ENCODE measurements around the gene LAMB1.

The LAMB1 gene

DNA sequence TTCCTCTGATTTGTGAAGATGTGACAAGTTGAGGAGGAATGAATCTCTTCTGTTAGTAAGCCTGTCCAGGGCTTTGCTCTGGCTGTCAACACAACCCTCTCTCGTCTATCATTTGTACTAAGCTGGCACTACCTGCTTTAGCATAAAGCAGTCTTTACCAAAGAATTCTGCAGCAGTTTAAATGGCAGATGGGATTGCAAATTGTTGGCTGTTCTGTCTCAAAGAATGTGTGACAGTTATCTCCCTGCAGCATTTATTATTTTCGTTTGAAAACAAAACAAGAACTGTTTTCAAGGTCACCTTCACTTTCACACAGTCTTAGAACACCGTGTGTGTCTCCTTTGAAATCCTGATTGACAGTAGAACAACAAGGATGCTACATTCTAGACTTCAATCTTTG lies 4.8 kb upstream of the LAMB1 start:
- TF ChIP-seq, protein P1, sequence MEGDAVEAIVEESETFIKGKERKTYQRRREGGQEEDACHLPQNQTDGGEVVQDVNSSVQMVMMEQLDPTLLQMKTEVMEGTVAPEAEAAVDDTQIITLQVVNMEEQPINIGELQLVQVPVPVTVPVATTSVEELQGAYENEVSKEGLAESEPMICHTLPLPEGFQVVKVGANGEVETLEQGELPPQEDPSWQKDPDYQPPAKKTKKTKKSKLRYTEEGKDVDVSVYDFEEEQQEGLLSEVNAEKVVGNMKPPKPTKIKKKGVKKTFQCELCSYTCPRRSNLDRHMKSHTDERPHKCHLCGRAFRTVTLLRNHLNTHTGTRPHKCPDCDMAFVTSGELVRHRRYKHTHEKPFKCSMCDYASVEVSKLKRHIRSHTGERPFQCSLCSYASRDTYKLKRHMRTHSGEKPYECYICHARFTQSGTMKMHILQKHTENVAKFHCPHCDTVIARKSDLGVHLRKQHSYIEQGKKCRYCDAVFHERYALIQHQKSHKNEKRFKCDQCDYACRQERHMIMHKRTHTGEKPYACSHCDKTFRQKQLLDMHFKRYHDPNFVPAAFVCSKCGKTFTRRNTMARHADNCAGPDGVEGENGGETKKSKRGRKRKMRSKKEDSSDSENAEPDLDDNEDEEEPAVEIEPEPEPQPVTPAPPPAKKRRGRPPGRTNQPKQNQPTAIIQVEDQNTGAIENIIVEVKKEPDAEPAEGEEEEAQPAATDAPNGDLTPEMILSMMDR (IDR thresholded peaks at IDR 0.05; ENCODE audit: poor library complexity, severe bottlenecking), result no peak
- H3K27me3 ChIP-seq (ENCODE audit: insufficient read depth, poor library complexity, severe bottlenecking), result no peaks in the 10 kb centered on the region
- ATAC-seq (ENCODE audit: low read depth), result no peak
- DNase-seq (ENCODE audit: low spot score), result no peak
- H3K27ac ChIP-seq (ENCODE audit: poor library complexity, severe bottlenecking), result no peak overlapping the region
- peaks cover 18% of the 10 kb centered on the region for H3K4me1 ChIP-seq (ENCODE audit: insufficient read depth, poor library complexity, severe bottlenecking)
- H3K9me3 ChIP-seq (ENCODE audit: severe bottlenecking), result no peaks in the 10 kb centered on the region
- no peak overlapping the region for H3K4me3 ChIP-seq (ENCODE audit: severe bottlenecking)
- no peaks in the 10 kb centered on the region for H3K36me3 ChIP-seq (ENCODE audit: low read depth)

DNA sequence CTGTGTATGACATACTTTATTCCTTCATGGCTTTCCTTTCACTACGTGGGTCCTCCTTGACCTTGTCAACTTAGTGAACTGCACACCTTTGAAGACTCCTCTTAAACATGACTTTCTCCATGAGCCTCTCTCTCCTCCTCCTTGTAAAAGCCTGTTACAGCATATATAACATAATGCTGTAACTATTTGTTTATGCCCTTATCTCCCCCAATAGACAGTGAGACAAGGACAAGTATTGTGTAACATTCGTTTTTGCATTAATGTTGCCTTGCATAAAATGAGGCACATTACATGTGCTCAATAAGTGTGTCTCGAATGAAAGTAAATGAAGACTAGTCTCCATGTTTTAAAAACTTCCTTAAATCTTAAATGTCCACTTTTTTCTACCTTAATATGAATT lies 4.3 kb upstream of the LAMB1 start:
- no peak for ATAC-seq (ENCODE audit: low read depth)
- TF ChIP-seq, protein P1 (IDR thresholded peaks at IDR 0.05; ENCODE audit: poor library complexity, severe bottlenecking), result no peak

DNA sequence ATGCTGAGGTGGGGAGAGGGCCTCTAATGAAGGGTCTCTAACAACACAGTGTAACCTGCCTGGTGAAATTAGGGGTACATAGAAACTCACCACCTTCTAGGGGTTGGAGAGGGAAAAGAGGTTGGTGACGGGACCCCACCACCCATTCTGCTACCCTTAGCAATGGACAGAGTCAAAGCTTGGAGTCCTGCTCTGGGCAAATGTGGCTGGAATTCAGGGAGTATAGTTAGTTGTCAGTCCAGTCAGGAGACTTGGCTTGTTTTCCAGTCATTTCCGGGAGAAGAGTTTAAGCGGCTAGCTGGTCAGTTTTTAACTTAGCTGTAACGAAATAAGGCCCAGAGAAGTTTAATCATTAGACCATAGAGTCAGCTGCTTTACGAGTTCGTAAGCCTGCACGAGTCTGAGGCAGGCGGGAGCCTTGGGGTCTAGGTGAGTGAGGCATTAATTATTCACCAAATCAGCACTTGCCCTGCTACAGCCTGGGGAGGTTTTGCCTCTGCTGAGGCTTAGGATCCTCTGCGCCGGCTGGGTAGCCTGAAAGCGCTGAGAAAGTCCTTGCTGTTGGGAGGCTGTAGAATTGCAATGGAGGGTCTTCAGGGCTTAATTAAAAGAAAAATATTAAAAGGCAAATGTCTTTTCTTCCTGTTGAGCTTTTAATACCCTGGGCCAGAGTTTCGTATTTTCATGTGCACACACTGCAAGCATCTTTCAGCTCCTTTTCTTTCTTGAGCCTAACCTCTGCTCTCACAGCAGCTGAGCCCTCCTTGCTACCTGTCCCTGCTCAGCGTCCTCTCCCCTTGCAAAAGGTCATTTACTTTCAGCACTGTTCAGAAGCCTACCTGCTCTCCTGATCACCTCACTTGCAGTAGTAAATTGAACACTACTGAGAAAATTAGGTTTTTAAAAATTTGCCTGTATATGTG lies 1.5 kb upstream of the LAMB1 start:
- DNase-seq (ENCODE audit: low spot score) (no peak), ATAC-seq (ENCODE audit: low read depth) (no peak)
- Histone ChIP-seq H3K36me3 (ENCODE audit: low read depth) (peaks cover 25% of the 10 kb centered on the region), H3K9me3 (ENCODE audit: severe bottlenecking) (no peaks in the 10 kb centered on the region), H3K27ac (ENCODE audit: poor library complexity, severe bottlenecking) (no peak overlapping the region), H3K4me1 (ENCODE audit: insufficient read depth, poor library complexity, severe bottlenecking) (peaks cover 17% of the 10 kb centered on the region), H3K27me3 (ENCODE audit: insufficient read depth, poor library complexity, severe bottlenecking) (no peaks in the 10 kb centered on the region), H3K4me3 (ENCODE audit: severe bottlenecking) (no peak overlapping the region)
- TF ChIP-seq, protein P1 (IDR thresholded peaks at IDR 0.05; ENCODE audit: poor library complexity, severe bottlenecking), result no peak

More for the DNA sequence above, 4.3 kb upstream of the LAMB1 start:
- no peak overlapping the region for H3K27ac ChIP-seq (ENCODE audit: poor library complexity, severe bottlenecking)
- no peaks in the 10 kb centered on the region for H3K9me3 ChIP-seq (ENCODE audit: severe bottlenecking)
- H3K36me3 ChIP-seq (ENCODE audit: low read depth), result no peaks in the 10 kb centered on the region
- H3K4me3 ChIP-seq (ENCODE audit: severe bottlenecking), result no peak overlapping the region
- H3K4me1 ChIP-seq (ENCODE audit: insufficient read depth, poor library complexity, severe bottlenecking), result peaks cover 13% of the 10 kb centered on the region
- H3K27me3 ChIP-seq (ENCODE audit: insufficient read depth, poor library complexity, severe bottlenecking), result no peaks in the 10 kb centered on the region
- no peak for DNase-seq (ENCODE audit: low spot score)

DNA sequence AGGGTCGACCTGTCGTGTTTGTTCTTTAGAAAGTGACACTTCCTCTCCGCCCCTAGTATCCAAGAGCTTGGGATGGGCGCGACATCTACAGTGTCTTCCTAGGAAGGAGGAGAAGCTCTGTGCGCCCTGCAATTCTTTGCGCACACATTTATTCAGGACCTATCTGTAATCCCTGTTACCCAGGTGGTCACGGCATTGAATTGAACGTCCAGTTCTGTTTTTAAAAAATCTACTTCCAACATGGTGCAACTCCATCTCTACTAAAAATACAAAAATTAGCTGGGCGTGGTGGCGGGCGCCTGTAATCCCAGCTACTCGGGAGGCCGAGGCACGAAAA lies 606 bp upstream of the LAMB1 start:
- DNase-seq (ENCODE audit: low spot score) (no peak), ATAC-seq (ENCODE audit: low read depth) (no peak)
- H3K4me3 ChIP-seq (ENCODE audit: severe bottlenecking), result peak overlapping the region; percentile 58
- H3K27me3 ChIP-seq (ENCODE audit: insufficient read depth, poor library complexity, severe bottlenecking), result no peaks in the 10 kb centered on the region
- no peaks in the 10 kb centered on the region for H3K9me3 ChIP-seq (ENCODE audit: severe bottlenecking)
- peak overlapping the region; percentile 99 for H3K27ac ChIP-seq (ENCODE audit: poor library complexity, severe bottlenecking)
- peaks cover 26% of the 10 kb centered on the region for H3K4me1 ChIP-seq (ENCODE audit: insufficient read depth, poor library complexity, severe bottlenecking)
- H3K36me3 ChIP-seq (ENCODE audit: low read depth), result peaks cover 34% of the 10 kb centered on the region
- TF ChIP-seq, protein P1 (IDR thresholded peaks at IDR 0.05; ENCODE audit: poor library complexity, severe bottlenecking), result no peak

All from RWPE2 (cell line).